HFF-Myc (cell line): ENCODE data around the gene NLGN1.

ENCODE experiments used
- DNase-seq: peaks from one replicate; pipeline ENCODE4 v3.0.0-alpha.2; 2011; ENCODE audit warnings: low read depth; ENCODE audit errors: extremely low read depth
- H3K4me3 ChIP-seq: replicated peaks from 2 replicates; pipeline ENCODE4 v1.5.1; 2011; ENCODE audit warnings: low read depth, mild to moderate bottlenecking, control low read depth, low read length
- CTCF ChIP-seq: IDR thresholded peaks from 2 replicates; pipeline ENCODE4 v1.5.1; 2012; ENCODE audit warnings: mild to moderate bottlenecking, low read depth, low read length, control low read depth; ENCODE audit errors: missing control alignments

Gene NLGN1

GRCh38 chr3:173921732-173922131, 524.2 kb downstream of the NLGN1 start:
- no peak for TF ChIP-seq CTCF
- H3K4me3 ChIP-seq = no peak overlapping the region
- DNase-seq = no peak

- no peak overlapping the region for H3K4me3 ChIP-seq
- no peak for TF ChIP-seq CTCF
- DNase-seq = no peak
Measured at GRCh38 chr3:173923204-173923603, 525.7 kb downstream of the NLGN1 start.

- no peak for TF ChIP-seq CTCF
- H3K4me3 ChIP-seq = no peak overlapping the region
- no peak for DNase-seq
Measured at GRCh38 chr3:173930251-173930650, 532.7 kb downstream of the NLGN1 start.

- TF ChIP-seq CTCF = no peak
- peak; percentile 4 for DNase-seq
- no peak overlapping the region for H3K4me3 ChIP-seq
Measured at GRCh38 chr3:173932624-173933023, 535.1 kb downstream of the NLGN1 start.

- no peak for TF ChIP-seq CTCF
- no peak overlapping the region for H3K4me3 ChIP-seq
- DNase-seq = no peak
Measured at GRCh38 chr3:173933113-173933512, 535.6 kb downstream of the NLGN1 start.

GRCh38 chr3:173936316-173936715, 538.8 kb downstream of the NLGN1 start:
- H3K4me3 ChIP-seq = no peak overlapping the region
- no peak for TF ChIP-seq CTCF

GRCh38 chr3:173938159-173938558, 540.6 kb downstream of the NLGN1 start:
- DNase-seq = peak; percentile 29
- no peak overlapping the region for H3K4me3 ChIP-seq
- TF ChIP-seq CTCF = no peak

More at GRCh38 chr3:173936316-173936715, 538.8 kb downstream of the NLGN1 start:
- DNase-seq = no peak
